ENCODE data around the gene MCC.

DNA sequence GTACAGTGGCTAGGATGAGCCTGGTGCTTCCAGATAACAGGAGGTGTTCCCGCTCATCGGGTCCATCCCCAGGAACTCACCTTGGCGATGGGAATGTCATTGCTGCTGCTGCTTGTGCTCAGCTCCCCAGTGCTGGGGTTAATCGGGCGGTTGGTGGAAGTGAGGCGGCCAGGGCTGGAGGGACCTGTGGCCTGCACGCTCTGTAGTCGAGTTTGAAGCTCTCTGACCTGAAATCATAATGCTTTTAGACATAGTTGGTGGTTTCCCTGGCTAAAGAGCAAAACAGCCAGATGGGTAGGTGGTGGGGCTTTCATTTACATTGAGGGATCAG lies 403.2 kb downstream of the MCC start:
- TF ChIP-seq, protein P1, sequence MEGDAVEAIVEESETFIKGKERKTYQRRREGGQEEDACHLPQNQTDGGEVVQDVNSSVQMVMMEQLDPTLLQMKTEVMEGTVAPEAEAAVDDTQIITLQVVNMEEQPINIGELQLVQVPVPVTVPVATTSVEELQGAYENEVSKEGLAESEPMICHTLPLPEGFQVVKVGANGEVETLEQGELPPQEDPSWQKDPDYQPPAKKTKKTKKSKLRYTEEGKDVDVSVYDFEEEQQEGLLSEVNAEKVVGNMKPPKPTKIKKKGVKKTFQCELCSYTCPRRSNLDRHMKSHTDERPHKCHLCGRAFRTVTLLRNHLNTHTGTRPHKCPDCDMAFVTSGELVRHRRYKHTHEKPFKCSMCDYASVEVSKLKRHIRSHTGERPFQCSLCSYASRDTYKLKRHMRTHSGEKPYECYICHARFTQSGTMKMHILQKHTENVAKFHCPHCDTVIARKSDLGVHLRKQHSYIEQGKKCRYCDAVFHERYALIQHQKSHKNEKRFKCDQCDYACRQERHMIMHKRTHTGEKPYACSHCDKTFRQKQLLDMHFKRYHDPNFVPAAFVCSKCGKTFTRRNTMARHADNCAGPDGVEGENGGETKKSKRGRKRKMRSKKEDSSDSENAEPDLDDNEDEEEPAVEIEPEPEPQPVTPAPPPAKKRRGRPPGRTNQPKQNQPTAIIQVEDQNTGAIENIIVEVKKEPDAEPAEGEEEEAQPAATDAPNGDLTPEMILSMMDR (IDR thresholded peaks at IDR 0.05) = no peak
- TF ChIP-seq POLR2A (IDR thresholded peaks at IDR 0.05) (no peak), POLR2AphosphoS5 (IDR thresholded peaks at IDR 0.05) (no peak)

Data from breast epithelium (tissue), 3 donors.